GM23248 (cell line): ENCODE data around the gene TEKT1.

Experiments used
- EZH2 ChIP-seq: fragments of 200-600 bp; sonication (generic); IDR thresholded peaks from 2 replicates; pipeline ENCODE4 v1.6.1; 2018; ENCODE audit warnings: antibody characterized with exemption, mild to moderate bottlenecking; ENCODE audit not compliant: insufficient read depth, poor library complexity, severe bottlenecking
- EZH2phosphoT487 ChIP-seq: fragments of 200-600 bp; sonication (generic); IDR thresholded peaks from 2 replicates; pipeline ENCODE4 v1.6.1; 2018; ENCODE audit warnings: antibody characterized with exemption, moderate library complexity, mild to moderate bottlenecking, low read depth; ENCODE audit not compliant: insufficient read depth

GRCh38 chr17:6780001-6780400, 51.5 kb downstream of the TEKT1 start:
- TF ChIP-seq EZH2 (no peak), EZH2phosphoT487 (no peak)
